Fibroblast of the aortic adventitia (primary cell): ENCODE results near the gene TGM4. TPM values are rescaled to one million over a fixed set of nuclear protein-coding genes. Genes with fewer than 3 reads are reported as not detected.
A peak's percentile ranks its signal among the peaks of the same experiment; 100 is the strongest.

Experiments
- DNase-seq: peaks from one replicate; pipeline ENCODE4 v3.0.0-alpha.2; 2010; ENCODE audit warnings: low read depth
- H3K4me3 ChIP-seq: 2 replicates; pipeline ENCODE4 v1.5.1; 2011; ENCODE audit warnings: low read depth, mild to moderate bottlenecking, control low read depth, low read length, moderate library complexity
- total RNA-seq: library from RNA; depleted of rRNA; stranded (reverse); fragments of >200 nt; gene quantifications from 2 replicates; pipeline ENCODE4 v1.2.3, GENCODE V29; 2012; ENCODE audit warnings: low replicate concordance
- TF ChIP-seq, protein P1 (sequence below): IDR thresholded peaks from 2 replicates; pipeline ENCODE4 v1.5.1; 2011; ENCODE audit warnings: mild to moderate bottlenecking, low read length, control low read depth, inconsistent platforms; ENCODE audit not compliant: insufficient read depth

The TGM4 gene
- total RNA-seq = not detected in 2 replicates

DNA sequence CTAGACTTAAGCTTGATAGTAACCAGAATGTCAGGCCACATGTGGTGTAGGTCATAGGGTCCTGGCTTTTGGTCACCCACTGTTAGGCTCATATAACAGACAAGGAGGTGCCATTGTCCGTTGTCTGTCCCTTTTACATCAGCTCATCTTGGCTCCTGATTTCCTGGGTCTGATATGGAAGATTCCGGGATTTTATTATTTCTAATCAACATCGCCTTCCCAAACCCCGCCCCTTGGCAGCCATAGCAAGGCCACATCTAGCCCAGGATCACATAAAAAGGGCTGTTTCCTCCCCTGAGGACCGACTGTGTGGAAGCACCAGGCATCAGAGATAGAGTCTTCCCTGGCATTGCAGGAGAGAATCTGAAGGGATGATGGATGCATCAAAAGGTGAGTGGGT is at the start of gene TGM4:
TSS of gene TGM4 (plus strand) at position 301 of the 400 bp plus-strand sequence. CDS start at position 372, 71 bp downstream.
- TF ChIP-seq, protein P1, sequence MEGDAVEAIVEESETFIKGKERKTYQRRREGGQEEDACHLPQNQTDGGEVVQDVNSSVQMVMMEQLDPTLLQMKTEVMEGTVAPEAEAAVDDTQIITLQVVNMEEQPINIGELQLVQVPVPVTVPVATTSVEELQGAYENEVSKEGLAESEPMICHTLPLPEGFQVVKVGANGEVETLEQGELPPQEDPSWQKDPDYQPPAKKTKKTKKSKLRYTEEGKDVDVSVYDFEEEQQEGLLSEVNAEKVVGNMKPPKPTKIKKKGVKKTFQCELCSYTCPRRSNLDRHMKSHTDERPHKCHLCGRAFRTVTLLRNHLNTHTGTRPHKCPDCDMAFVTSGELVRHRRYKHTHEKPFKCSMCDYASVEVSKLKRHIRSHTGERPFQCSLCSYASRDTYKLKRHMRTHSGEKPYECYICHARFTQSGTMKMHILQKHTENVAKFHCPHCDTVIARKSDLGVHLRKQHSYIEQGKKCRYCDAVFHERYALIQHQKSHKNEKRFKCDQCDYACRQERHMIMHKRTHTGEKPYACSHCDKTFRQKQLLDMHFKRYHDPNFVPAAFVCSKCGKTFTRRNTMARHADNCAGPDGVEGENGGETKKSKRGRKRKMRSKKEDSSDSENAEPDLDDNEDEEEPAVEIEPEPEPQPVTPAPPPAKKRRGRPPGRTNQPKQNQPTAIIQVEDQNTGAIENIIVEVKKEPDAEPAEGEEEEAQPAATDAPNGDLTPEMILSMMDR = no peak
- no peak within 1 kb of the TSS for H3K4me3 ChIP-seq
- no peak for DNase-seq

DNA sequence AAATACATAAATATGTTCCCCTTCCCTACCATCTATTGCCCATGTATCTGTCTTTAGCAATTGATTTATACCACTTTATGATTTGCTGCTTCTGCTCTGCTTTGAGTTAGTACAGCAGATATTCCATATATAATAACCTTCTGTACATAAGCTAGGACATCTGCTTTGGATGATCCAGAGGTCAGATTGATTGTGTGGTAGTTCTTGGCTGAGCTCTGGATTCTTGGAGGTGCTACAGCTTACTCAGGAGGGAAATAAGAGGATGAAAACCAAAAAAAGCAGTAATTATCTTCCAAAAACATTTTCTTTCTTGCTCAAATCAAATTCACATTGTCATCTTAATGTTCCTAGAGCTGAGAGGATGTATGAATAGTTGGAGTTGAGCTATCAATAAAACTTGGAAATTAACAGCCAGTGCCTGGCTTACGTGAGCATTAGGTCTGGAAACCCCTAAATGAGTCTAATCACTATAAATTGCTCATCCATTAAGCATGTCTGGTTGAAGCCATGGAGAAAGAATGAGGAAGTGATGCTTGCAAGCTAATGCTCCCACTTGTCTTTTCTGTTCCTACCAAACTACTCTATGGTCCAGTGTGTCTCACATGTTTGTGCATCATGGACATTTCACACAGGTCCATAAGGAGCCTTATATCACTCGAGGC is 49.0 kb upstream of the TGM4 start:
- TF ChIP-seq, protein P1 = no peak
- no peak overlapping the region for H3K4me3 ChIP-seq
- DNase-seq = peak; percentile 59

DNA sequence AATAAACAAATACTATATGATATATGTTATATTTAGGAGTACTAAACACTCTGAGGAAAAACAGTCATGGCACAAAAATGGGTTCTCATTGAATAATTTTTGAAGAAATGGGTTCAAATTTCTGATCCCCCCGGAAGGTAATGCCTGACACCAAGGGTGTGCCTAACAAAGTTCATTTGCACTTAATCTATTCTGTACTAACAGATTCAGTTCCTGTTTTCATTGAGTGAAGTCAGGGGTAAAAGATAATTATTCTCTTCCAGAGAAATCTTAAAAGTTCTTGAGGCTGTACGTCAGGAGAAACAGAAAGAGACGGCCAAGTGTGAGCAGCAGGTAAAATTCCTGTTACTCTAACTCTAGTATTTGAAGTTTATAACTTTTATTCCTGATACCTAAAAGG is 47.2 kb upstream of the TGM4 start:
- TF ChIP-seq, protein P1 = no peak
- no peak for DNase-seq
- no peak overlapping the region for H3K4me3 ChIP-seq

DNA sequence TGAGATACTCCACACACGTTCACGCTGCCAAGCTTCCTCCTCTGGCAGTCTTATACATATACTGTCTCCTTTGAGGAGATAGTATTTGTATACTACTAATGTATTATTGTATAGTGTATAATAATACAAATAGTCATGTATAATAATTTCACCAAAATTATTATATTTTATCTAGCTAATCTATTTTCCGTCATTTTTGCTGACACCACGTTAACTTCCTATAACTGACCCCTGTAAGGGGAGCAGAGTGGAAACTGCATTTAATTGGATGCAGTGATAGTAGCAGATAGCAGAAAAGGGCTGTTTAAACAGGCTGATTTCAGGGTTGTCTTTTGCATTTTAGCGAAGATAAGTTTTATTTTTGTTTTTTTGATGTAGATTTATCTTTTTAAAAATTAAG is 43.2 kb upstream of the TGM4 start:
- TF ChIP-seq, protein P1 = no peak
- H3K4me3 ChIP-seq = no peak overlapping the region
- no peak for DNase-seq

DNA sequence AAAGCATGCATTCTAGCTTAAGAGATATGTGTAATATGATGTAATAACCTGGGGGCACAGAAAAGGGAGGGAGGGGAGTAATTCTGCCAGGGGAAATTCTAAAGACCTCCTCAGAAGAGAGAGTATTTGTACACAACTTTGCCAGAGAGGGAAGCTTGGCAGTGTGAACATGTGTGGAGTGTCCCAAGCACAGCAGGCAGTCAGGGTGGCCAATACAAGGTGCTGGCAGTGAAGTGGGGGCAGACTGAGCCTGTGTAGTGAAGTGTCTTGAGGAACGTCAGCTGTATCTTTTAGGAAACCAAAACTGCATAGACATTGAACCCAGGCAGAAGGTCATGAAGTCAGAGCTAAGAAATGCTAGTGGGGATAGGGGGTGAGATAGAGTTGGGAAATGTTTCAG is 42.4 kb upstream of the TGM4 start:
- TF ChIP-seq, protein P1 = no peak
- no peak overlapping the region for H3K4me3 ChIP-seq
- DNase-seq = no peak

DNA sequence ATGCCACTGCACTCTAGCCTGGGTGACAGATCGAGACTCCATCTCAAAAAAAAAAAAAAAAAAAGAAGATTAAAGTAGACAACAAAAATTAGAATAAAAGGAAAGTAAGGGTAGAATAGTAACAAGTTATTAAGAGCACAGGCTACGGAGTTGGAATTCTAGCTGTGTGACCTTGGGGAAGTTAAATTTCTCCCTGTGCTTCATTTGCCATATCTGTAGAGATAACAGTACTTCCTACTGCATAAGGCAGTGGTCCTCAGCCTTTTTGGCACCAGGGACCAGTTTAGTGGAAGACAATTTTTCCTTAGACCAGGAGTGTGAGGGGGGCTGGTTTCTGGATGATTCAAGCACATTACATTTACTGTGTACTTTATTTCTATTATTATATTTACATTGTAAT is 41.4 kb upstream of the TGM4 start:
- DNase-seq = no peak
- no peak overlapping the region for H3K4me3 ChIP-seq
- TF ChIP-seq, protein P1 = no peak

DNA sequence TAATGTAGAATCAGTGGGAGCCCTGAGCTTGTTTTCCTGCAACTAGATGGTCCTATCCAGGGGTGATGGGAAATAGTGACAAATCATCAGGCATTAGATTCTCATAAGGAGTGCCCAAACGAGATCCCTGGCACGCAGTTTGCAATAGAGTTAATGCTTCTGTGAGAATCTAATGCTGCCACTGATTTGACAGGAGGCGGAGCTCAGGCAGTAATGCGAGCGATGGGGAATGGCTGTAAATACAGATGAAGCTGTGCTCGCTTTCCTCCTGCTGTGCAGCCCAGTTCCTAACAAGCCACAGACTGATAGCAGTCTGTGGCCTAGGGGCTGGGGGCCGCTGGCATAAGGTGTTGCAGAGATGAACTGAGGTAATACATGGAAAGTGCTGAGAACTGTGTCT is 41.0 kb upstream of the TGM4 start:
- TF ChIP-seq, protein P1 = no peak
- no peak overlapping the region for H3K4me3 ChIP-seq
- no peak for DNase-seq
